Duodenal mucosa (tissue), 2 donors: ENCODE results near the gene DOCK3.

ENCODE experiments used
- H3K27ac ChIP-seq: one replicate; pipeline ENCODE4 v1.7.0; 2013; ENCODE audit warnings: low read depth, low read length
- H3K27me3 ChIP-seq, 2 donors: one replicate each; pipeline ENCODE4 v1.7.0; 2013; ENCODE audit warnings: low read length in 2 of 2, control low read depth in 1 of 2; ENCODE audit not compliant: insufficient read depth in 2 of 2, control insufficient read depth in 1 of 2
- H3K36me3 ChIP-seq, 2 donors: one replicate each; pipeline ENCODE4 v1.7.0; 2013; ENCODE audit warnings: low read length in 2 of 2, control low read depth in 1 of 2; ENCODE audit not compliant: insufficient read depth in 2 of 2, control insufficient read depth in 1 of 2
- H3K4me1 ChIP-seq, 2 donors: one replicate each; pipeline ENCODE4 v1.7.0; 2013; ENCODE audit warnings: low read length in 2 of 2, control low read depth in 1 of 2; ENCODE audit not compliant: insufficient read depth in 2 of 2, control insufficient read depth in 1 of 2
- H3K4me3 ChIP-seq, 2 donors: one replicate each; pipeline ENCODE4 v1.7.0; 2013; ENCODE audit warnings: low read length in 2 of 2, low read depth in 1 of 2
- H3K9ac ChIP-seq, 2 donors: one replicate each; pipeline ENCODE4 v1.7.0; 2013; ENCODE audit warnings: low read length in 2 of 2, low read depth in 1 of 2
- H3K9me3 ChIP-seq, 2 donors: one replicate each; pipeline ENCODE4 v1.7.0; 2013; ENCODE audit warnings: low read length in 2 of 2, control low read depth in 1 of 2; ENCODE audit not compliant: control insufficient read depth in 1 of 2

Gene DOCK3

DNA sequence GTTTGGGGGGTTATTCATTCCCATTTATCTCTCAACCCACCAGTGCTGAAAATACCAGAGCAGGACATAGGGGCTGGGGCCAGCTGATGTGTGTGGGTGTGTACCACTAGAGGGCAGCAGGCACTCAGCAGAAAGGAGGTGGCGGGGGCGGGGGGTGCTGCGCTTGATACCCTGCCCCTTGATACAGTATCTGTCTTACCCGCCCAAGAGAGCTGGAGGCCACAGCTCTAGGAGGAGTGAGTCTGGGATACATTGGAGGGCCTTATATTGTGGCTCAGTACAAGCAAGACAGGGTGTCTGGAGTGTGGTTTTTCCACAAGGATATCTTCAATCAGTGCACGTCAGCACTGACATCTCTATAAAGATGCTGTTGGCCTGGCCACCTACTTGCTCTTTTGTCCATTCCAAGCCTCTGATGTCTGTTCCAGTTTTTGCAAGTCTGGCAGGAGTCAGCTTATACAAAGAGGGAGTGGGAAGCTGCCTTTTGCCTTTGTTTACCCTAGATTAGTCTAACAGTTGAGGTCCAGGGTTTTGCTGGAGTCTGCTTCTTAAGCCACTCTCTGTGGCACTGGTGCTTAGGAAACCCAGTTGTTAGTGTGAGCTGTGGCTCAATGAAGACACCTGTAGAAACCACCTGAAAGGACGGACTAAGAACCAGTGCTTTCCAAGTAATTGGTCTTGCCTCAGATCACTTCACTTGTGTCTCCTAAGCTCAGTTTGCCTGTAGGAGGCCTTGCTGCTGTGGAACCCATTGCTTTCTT, 714.9 kb downstream of the DOCK3 start:
- Histone ChIP-seq H3K27ac (no peak overlapping the region), H3K9ac (no peak overlapping the region), H3K4me1 (peaks cover 65 to 79% of the 10 kb centered on the region in 2 donors), H3K9me3 (no peaks in the 10 kb centered on the region), H3K36me3 (peaks cover 27 to 43% of the 10 kb centered on the region in 2 donors), H3K27me3 (no peaks in the 10 kb centered on the region), H3K4me3 (peak overlapping the region in 1 of 2 donors; percentile 50)

DNA sequence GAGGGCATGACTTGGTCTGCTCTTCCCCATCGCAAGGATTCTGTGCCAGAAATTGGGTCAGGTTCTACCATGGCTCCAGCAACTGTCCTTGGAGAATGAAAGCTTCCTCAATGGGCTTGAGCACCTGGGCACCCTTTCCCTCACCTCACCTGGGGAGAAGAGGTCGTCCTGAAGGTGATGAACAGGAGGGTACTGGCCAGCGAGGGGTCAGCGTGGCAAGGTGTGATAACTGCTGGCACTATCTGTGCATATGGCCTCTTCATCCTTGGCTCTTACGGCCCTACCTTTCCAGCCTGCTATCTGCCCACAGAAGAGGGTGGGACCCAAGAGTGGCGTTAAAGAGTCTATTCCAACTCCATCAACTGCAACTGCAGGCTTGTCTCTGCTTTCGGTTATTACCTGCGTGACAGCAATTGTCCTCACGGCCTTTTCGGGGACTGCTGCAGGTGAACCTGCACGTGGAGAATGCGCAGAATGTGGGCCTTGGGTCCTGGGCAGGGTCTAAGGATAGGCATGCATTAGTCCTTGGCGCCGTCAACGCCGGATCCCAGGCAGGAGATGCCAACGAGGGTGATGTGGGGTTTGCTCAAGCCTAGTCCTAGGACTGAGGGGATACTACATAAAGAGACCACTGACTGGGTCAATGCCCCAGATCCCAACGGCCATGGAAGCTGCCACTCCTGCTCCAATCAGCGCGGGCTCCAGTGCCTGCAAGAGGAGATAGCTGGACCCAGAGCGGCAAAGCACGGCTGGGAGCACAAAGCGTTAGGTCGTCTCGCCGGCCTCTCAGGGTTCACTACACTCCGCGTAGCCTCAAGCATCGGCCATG, 715.7 kb downstream of the DOCK3 start:
- peaks cover 67 to 82% of the 10 kb centered on the region in 2 donors for H3K4me1 ChIP-seq
- H3K4me3 ChIP-seq, result peak overlapping the region; percentile 46 to 50
- peak overlapping the region; percentile 3 for H3K27ac ChIP-seq
- no peaks in the 10 kb centered on the region for H3K27me3 ChIP-seq
- H3K9me3 ChIP-seq, result no peaks in the 10 kb centered on the region
- peak overlapping the region; percentile 21 for H3K9ac ChIP-seq
- H3K36me3 ChIP-seq, result peaks cover 35 to 51% of the 10 kb centered on the region in 2 donors

DNA sequence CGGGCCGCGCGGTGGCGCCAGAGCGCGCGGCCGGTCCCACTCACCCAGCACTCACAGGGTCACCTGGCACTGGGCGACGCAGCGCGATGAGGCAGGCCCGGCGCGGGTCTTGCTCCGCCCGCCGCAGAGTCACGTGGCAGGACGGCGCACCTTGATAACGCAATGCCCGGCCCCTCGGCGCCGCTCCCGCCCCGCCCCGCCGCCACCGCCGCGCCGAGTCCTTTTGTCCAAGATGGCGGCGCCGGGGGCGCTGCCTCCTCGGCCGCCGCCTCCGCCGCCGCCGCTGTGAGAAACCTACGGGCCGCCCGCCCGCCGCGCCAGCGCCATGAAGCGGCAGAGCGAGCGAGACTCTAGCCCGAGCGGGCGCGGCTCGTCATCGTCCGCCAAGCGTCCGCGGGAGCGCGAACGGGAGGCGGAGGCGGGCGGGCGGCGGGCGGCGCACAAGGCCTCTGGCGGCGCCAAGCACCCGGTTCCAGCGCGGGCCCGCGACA, 716.4 kb downstream of the DOCK3 start, which contains the start of gene RBM15B:
Gene RBM15B (plus strand): TSS at position 211 of the 491 bp plus-strand sequence. CDS start 115 bp downstream, at position 326.
- peaks cover 41 to 58% of the 10 kb centered on the region in 2 donors for H3K36me3 ChIP-seq
- no peaks in the 10 kb centered on the region for H3K9me3 ChIP-seq
- H3K4me1 ChIP-seq, result peaks cover 65 to 78% of the 10 kb centered on the region in 2 donors
- peak within 1 kb of the TSS; percentile 80 for H3K27ac ChIP-seq
- H3K9ac ChIP-seq, result peak within 1 kb of the TSS; percentile 60 to 70
- H3K27me3 ChIP-seq, result no peaks in the 10 kb centered on the region
- H3K4me3 ChIP-seq, result peak within 1 kb of the TSS; percentile 58 to 78

DNA sequence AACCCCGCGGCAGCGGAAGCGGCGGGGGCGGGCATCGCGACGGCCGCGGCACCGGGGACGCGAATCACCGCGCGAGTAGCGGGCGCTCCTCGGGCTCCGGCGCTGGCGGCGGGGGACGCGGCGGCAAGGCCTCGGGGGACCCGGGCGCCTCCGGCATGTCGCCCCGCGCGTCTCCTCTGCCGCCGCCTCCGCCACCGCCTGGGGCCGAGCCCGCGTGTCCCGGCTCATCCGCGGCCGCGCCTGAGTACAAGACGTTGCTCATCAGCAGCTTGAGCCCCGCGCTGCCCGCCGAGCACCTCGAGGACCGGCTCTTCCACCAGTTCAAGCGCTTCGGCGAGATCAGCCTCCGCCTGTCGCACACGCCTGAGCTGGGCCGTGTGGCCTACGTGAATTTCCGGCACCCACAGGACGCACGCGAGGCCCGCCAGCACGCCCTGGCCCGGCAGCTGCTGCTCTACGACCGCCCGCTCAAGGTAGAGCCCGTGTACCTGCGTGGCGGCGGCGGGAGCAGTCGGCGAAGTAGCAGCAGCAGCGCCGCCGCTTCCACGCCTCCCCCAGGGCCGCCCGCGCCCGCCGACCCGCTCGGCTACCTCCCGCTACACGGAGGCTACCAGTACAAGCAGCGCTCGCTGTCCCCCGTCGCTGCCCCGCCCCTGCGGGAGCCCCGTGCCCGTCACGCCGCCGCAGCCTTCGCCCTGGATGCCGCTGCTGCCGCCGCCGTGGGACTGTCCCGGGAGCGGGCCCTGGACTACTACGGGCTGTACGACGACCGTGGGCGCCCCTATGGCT, 717.0 kb downstream of the DOCK3 start:
- Histone ChIP-seq H3K9me3 (no peaks in the 10 kb centered on the region), H3K4me1 (peaks cover 59 to 74% of the 10 kb centered on the region in 2 donors), H3K27me3 (no peaks in the 10 kb centered on the region), H3K9ac (peak overlapping the region; percentile 60 to 70), H3K4me3 (peak overlapping the region; percentile 58 to 78), H3K27ac (peak overlapping the region; percentile 80), H3K36me3 (peaks cover 41 to 64% of the 10 kb centered on the region in 2 donors)

DNA sequence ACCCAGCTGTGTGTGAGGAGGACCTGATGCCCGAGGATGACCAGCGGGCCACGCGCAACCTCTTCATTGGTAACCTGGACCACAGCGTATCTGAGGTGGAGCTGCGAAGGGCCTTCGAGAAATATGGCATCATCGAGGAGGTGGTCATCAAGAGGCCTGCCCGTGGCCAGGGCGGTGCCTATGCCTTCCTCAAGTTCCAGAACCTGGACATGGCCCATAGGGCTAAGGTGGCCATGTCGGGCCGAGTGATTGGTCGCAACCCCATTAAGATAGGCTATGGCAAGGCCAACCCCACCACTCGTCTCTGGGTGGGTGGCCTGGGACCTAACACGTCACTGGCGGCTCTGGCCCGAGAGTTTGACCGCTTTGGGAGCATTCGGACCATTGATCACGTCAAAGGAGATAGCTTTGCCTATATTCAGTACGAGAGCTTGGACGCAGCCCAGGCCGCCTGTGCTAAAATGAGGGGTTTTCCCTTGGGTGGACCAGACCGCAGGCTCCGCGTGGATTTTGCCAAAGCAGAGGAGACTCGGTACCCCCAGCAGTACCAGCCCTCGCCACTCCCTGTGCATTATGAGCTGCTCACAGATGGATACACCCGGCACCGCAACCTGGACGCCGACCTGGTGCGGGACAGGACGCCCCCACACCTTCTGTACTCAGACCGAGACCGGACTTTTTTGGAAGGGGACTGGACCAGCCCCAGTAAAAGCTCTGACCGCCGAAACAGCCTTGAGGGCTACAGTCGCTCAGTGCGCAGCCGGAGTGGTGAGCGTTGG, 717.8 kb downstream of the DOCK3 start:
- H3K4me1 ChIP-seq, result peaks cover 55 to 69% of the 10 kb centered on the region in 2 donors
- H3K36me3 ChIP-seq, result peaks cover 42 to 70% of the 10 kb centered on the region in 2 donors
- H3K4me3 ChIP-seq, result peak overlapping the region; percentile 58 to 78
- no peak overlapping the region for H3K27ac ChIP-seq
- no peaks in the 10 kb centered on the region for H3K27me3 ChIP-seq
- peak overlapping the region; percentile 60 to 70 for H3K9ac ChIP-seq
- no peaks in the 10 kb centered on the region for H3K9me3 ChIP-seq

DNA sequence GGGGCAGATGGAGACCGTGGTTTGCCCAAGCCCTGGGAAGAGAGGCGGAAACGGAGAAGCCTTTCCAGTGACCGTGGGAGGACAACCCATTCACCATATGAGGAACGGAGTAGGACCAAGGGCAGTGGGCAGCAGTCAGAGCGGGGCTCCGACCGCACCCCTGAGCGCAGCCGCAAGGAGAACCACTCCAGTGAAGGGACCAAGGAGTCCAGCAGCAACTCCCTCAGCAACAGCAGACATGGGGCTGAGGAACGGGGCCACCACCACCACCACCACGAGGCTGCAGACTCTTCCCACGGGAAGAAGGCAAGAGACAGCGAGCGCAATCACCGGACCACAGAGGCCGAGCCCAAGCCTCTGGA, 718.4 kb downstream of the DOCK3 start:
- H3K27ac ChIP-seq, result no peak overlapping the region
- no peak overlapping the region for H3K9ac ChIP-seq
- peaks cover 49 to 63% of the 10 kb centered on the region in 2 donors for H3K4me1 ChIP-seq
- H3K9me3 ChIP-seq, result no peaks in the 10 kb centered on the region
- no peaks in the 10 kb centered on the region for H3K27me3 ChIP-seq
- peaks cover 38 to 68% of the 10 kb centered on the region in 2 donors for H3K36me3 ChIP-seq
- H3K4me3 ChIP-seq, result peak overlapping the region in 1 of 2 donors; percentile 78

DNA sequence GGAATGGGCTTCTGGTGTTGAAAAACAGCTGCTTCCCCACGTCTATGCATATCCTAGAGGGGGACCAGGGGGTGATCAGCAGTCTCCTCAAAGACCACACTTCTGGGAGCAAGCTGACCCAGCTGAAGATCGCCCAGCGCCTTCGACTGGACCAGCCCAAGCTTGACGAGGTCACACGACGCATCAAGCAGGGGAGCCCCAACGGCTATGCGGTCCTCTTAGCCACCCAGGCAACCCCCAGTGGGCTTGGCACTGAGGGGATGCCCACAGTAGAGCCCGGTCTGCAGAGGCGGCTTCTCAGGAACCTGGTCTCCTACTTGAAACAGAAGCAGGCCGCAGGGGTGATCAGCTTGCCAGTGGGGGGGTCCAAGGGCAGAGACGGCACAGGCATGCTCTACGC, 718.8 kb downstream of the DOCK3 start:
- H3K27me3 ChIP-seq, result no peaks in the 10 kb centered on the region
- no peak overlapping the region for H3K4me3 ChIP-seq
- H3K9ac ChIP-seq, result no peak overlapping the region
- H3K27ac ChIP-seq, result no peak overlapping the region
- H3K36me3 ChIP-seq, result peaks cover 40 to 66% of the 10 kb centered on the region in 2 donors
- no peaks in the 10 kb centered on the region for H3K9me3 ChIP-seq
- peaks cover 44 to 58% of the 10 kb centered on the region in 2 donors for H3K4me1 ChIP-seq

DNA sequence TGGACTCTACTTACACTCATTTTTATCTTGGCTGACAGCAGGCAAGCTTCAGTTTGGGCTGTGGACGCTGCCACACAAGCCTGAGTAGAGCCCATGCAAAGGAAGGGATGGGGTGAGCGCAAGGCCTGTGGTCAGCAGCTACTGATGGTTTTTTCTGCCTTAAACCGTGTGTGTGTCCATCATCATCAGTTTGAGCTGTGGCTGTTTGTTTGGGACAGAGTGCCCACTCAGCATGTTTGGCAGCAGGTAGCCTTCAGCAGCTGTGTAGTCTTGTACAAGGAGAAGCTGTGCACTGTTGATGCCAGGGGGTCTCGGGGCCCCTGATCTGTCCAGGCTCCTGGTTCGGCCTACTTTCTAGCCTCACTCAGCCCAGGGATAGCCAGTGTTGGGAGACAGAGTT, 719.8 kb downstream of the DOCK3 start:
- Histone ChIP-seq H3K36me3 (peaks cover 47 to 71% of the 10 kb centered on the region in 2 donors), H3K27me3 (no peaks in the 10 kb centered on the region), H3K9me3 (no peaks in the 10 kb centered on the region), H3K4me3 (no peak overlapping the region), H3K27ac (no peak overlapping the region), H3K9ac (peak overlapping the region in 1 of 2 donors; percentile 12), H3K4me1 (peaks cover 35 to 49% of the 10 kb centered on the region in 2 donors)
